ENCODE measurements around the gene SCAMP4. TPM values are rescaled to one million over a fixed set of nuclear protein-coding genes. Genes with fewer than 3 reads are reported as not detected.

SCAMP4 gene
- total RNA-seq, 6 donors from 2014 or later, result 52.0 to 117 (median 75.3) TPM

- peak in 1 of 2 donors; percentile 20 for ATAC-seq (ENCODE audit: low FRiP score in 2 of 2)
- TF ChIP-seq POLR2AphosphoS5 (IDR thresholded peaks at IDR 0.05) (no peak), CTCF (IDR thresholded peaks at IDR 0.05) (no peak), EP300 (IDR thresholded peaks at IDR 0.05) (no peak), POLR2A (IDR thresholded peaks at IDR 0.05) (no peak)
- 81 to 94% methylated on average over 12 to 20 of the region's 20 CpGs for WGBS, 2 donors
Measured at GRCh38 chr19:1975162-1975480, 69.9 kb downstream of the SCAMP4 start.

More at GRCh38 chr19:1975162-1975480, 69.9 kb downstream of the SCAMP4 start:
- H3K4me3 ChIP-seq, result no peak overlapping the region
- no peaks in the 10 kb centered on the region for H3K27me3 ChIP-seq
- H3K4me1 ChIP-seq, result no peaks in the 10 kb centered on the region
- no peak overlapping the region for H3K27ac ChIP-seq
- peaks cover 20 to 66% (median 41%) of the 10 kb centered on the region in 4 donors for H3K36me3 ChIP-seq
- peak in 1 of 2 donors; percentile 82 for DNase-seq
- H3K9me3 ChIP-seq, result no peaks in the 10 kb centered on the region

Other genes with a start within 250 kb of the SCAMP4 start
- gene ONECUT3, start 151.9 kb upstream of the SCAMP4 start, total RNA-seq, result not detected
- 1 to 10 TPM in 3 of 6 donors, under 1 TPM in 3; under 0.01 to 6.2 (median 1.1) TPM for gene ATP8B3, start 93.1 kb upstream of the SCAMP4 start, total RNA-seq
- gene REXO1, start 56.9 kb upstream of the SCAMP4 start, total RNA-seq, result 100 to 1,000 TPM in 1 of 6 donors, 10 to 100 TPM in 5; 17.0 to 106 (median 38.8) TPM
- gene KLF16, start 41.8 kb upstream of the SCAMP4 start, total RNA-seq, result 10 to 100 TPM in 4 of 6 donors, 1 to 10 TPM in 2; 6.9 to 39.9 (median 16.4) TPM
- gene ABHD17A, start 19.9 kb upstream of the SCAMP4 start, total RNA-seq, result 100 to 1,000 TPM in 4 of 6 donors, 10 to 100 TPM in 2; 63.4 to 143 (median 108) TPM
- gene ADAT3, start within 50 bp of the SCAMP4 start, total RNA-seq, result 10 to 100 TPM in 4 of 6 donors, 1 to 10 TPM in 2; 6.1 to 25.1 (median 12.0) TPM
- 100 to 1,000 TPM in 1 of 6 donors, 10 to 100 TPM in 5; 49.9 to 176 (median 75.4) TPM for gene CSNK1G2, start 35.8 kb downstream of the SCAMP4 start, total RNA-seq
- gene BTBD2, start 110.3 kb downstream of the SCAMP4 start, total RNA-seq, result 10 to 100 TPM; 49.0 to 87.3 (median 69.8) TPM
- 100 to 1,000 TPM; 200 to 397 (median 264) TPM for gene MKNK2, start 145.8 kb downstream of the SCAMP4 start, total RNA-seq
- gene MOB3A, start 190.9 kb downstream of the SCAMP4 start, total RNA-seq, result 100 to 1,000 TPM in 1 of 6 donors, 10 to 100 TPM in 5; 35.4 to 107 (median 60.7) TPM
- 10 to 100 TPM in 2 of 6 donors, 1 to 10 TPM in 3, under 1 TPM in 1; 0.59 to 61.8 (median 6.4) TPM for gene IZUMO4, start 191.5 kb downstream of the SCAMP4 start, total RNA-seq
- gene AP3D1, start 246.2 kb downstream of the SCAMP4 start, total RNA-seq, result 100 to 1,000 TPM in 5 of 6 donors, 10 to 100 TPM in 1; 73.5 to 180 (median 115) TPM